Measurements from ENCODE around the gene ZFC3H1.

ZFC3H1 gene

GRCh38 chr12:71636704-71637115 lies 26.9 kb downstream of the ZFC3H1 start:
- DNase-seq (ENCODE audit: low spot score): peak; percentile 28
- FAIRE-seq: no peak

GRCh38 chr12:71627438-71628002 lies 36.1 kb downstream of the ZFC3H1 start:
- no peak for FAIRE-seq

GRCh38 chr12:71626768-71627167 lies 36.9 kb downstream of the ZFC3H1 start:
- FAIRE-seq: no peak

More at GRCh38 chr12:71627438-71628002, 36.1 kb downstream of the ZFC3H1 start:
- DNase-seq (ENCODE audit: low spot score): no peak

GRCh38 chr12:71626098-71626497 lies 37.5 kb downstream of the ZFC3H1 start:
- FAIRE-seq: no peak
- no peak for DNase-seq (ENCODE audit: low spot score)

More at GRCh38 chr12:71626768-71627167, 36.9 kb downstream of the ZFC3H1 start:
- no peak for DNase-seq (ENCODE audit: low spot score)

- DNase-seq (ENCODE audit: low spot score) (no peak), FAIRE-seq (no peak)
Observed at GRCh38 chr12:71625476-71625875, 38.2 kb downstream of the ZFC3H1 start.

GRCh38 chr12:71621938-71622337 lies 41.7 kb downstream of the ZFC3H1 start:
- no peak for FAIRE-seq

GRCh38 chr12:71610031-71610795 lies 53.4 kb downstream of the ZFC3H1 start:
- FAIRE-seq: no peak
- DNase-seq (ENCODE audit: low spot score): no peak

More at GRCh38 chr12:71621938-71622337, 41.7 kb downstream of the ZFC3H1 start:
- no peak for DNase-seq (ENCODE audit: low spot score)

GRCh38 chr12:71607494-71608330 lies 55.9 kb downstream of the ZFC3H1 start:
- DNase-seq (ENCODE audit: low spot score) (no peak), FAIRE-seq (no peak)

GRCh38 chr12:71605039-71605438 lies 58.6 kb downstream of the ZFC3H1 start:
- FAIRE-seq: no peak
- DNase-seq (ENCODE audit: low spot score): no peak

GRCh38 chr12:71602761-71603577 lies 60.7 kb downstream of the ZFC3H1 start:
- FAIRE-seq: no peak

GRCh38 chr12:71601546-71601945 lies 62.1 kb downstream of the ZFC3H1 start:
- FAIRE-seq (no peak), DNase-seq (ENCODE audit: low spot score) (no peak)

More at GRCh38 chr12:71602761-71603577, 60.7 kb downstream of the ZFC3H1 start:
- DNase-seq (ENCODE audit: low spot score): no peak

- DNase-seq (ENCODE audit: low spot score): no peak
- no peak for FAIRE-seq
Observed at GRCh38 chr12:71599210-71599609, 64.4 kb downstream of the ZFC3H1 start.

GRCh38 chr12:71594214-71594948 lies 69.3 kb downstream of the ZFC3H1 start:
- no peak for FAIRE-seq

GRCh38 chr12:71592841-71593240 lies 70.8 kb downstream of the ZFC3H1 start:
- FAIRE-seq (no peak), DNase-seq (ENCODE audit: low spot score) (no peak)

More at GRCh38 chr12:71594214-71594948, 69.3 kb downstream of the ZFC3H1 start:
- no peak for DNase-seq (ENCODE audit: low spot score)

GRCh38 chr12:71591601-71592000 lies 72.0 kb downstream of the ZFC3H1 start:
- DNase-seq (ENCODE audit: low spot score) (no peak), FAIRE-seq (no peak)

GRCh38 chr12:71589478-71589881 lies 74.2 kb downstream of the ZFC3H1 start:
- no peak for DNase-seq (ENCODE audit: low spot score)
- FAIRE-seq: no peak

GRCh38 chr12:71587012-71587411 lies 76.6 kb downstream of the ZFC3H1 start:
- DNase-seq (ENCODE audit: low spot score) (no peak), FAIRE-seq (no peak)

GRCh38 chr12:71585218-71585617 lies 78.4 kb downstream of the ZFC3H1 start:
- DNase-seq (ENCODE audit: low spot score) (no peak), FAIRE-seq (no peak)

GRCh38 chr12:71584356-71584755 lies 79.3 kb downstream of the ZFC3H1 start:
- DNase-seq (ENCODE audit: low spot score) (no peak), FAIRE-seq (no peak)

GRCh38 chr12:71582925-71583324 lies 80.7 kb downstream of the ZFC3H1 start:
- FAIRE-seq (no peak), DNase-seq (ENCODE audit: low spot score) (no peak)

Measured in urothelium cell line (cell line).